Heart left ventricle (tissue), 16 donors: Measurements from ENCODE around the gene FBXW8. TPM values are rescaled to one million over a fixed set of nuclear protein-coding genes. Genes with fewer than 3 reads are reported as not detected.

ENCODE experiments used
- ATAC-seq, 4 donors: fragments of 200-7000 bp; cut with Tn5 transposase; one replicate each; pipeline ENCODE4 v1.9.1; 2020 to 2022; ENCODE audit warnings: moderate library complexity in 4 of 4, mild to moderate bottlenecking in 3 of 4, moderate number of reproducible peaks in 1 of 4
- DNase-seq, 5 donors: peaks; one replicate each; pipeline ENCODE4 v3.0.0-alpha.2; 2020
- H3K27ac ChIP-seq, 12 donors: fragments of 200-600 bp; sonication (generic) in 4 of 12; one replicate each; pipeline versions ENCODE4 v1.5.0 to v1.8.0; 2016 to 2022; ENCODE audit warnings: mild to moderate bottlenecking in 2 of 12
- H3K27me3 ChIP-seq, 9 donors: fragments of 200-600 bp; sonication (generic) in 2 of 9; one replicate each; pipeline versions ENCODE4 v1.5.1 to v1.8.0; 2016 to 2022; ENCODE audit warnings: mild to moderate bottlenecking in 3 of 9
- H3K36me3 ChIP-seq, 9 donors: fragments of 200-600 bp; sonication (generic) in 2 of 9; one replicate each; pipeline versions ENCODE4 v1.5.0 to v1.8.0; 2018 to 2022; ENCODE audit warnings: mild to moderate bottlenecking in 2 of 9
- H3K4me1 ChIP-seq, 12 donors: fragments of 200-600 bp; sonication (generic) in 4 of 12; one replicate each; pipeline versions ENCODE4 v1.5.0 to v1.8.0; 2016 to 2022; ENCODE audit warnings: mild to moderate bottlenecking in 3 of 12
- H3K4me3 ChIP-seq, 12 donors: fragments of 200-600 bp; sonication (generic) in 4 of 12; one replicate each; pipeline versions ENCODE4 v1.5.0 to v1.8.0; 2017 to 2022; ENCODE audit warnings: mild to moderate bottlenecking in 9 of 12, moderate library complexity in 4 of 12
- H3K9me3 ChIP-seq, 12 donors: fragments of 200-600 bp; sonication (generic) in 4 of 12; one replicate each; pipeline versions ENCODE4 v1.5.0 to v1.8.0; 2016 to 2022; ENCODE audit warnings: mild to moderate bottlenecking in 1 of 12
- CTCF ChIP-seq, 12 donors: fragments of 200-600 bp; sonication (generic) in 4 of 12; IDR thresholded peaks; one replicate each; pipeline versions ENCODE4 v1.5.0 to v1.8.0; 2018 to 2022; ENCODE audit warnings: antibody characterized with exemption in 12 of 12, mild to moderate bottlenecking in 5 of 12
- POLR2A ChIP-seq, 2 donors: fragments of 450-650 bp; IDR thresholded peaks; one replicate each; pipeline ENCODE4 v1.6.1; 2017; ENCODE audit warnings: antibody characterized with exemption in 2 of 2, mild to moderate bottlenecking in 2 of 2, moderate library complexity in 2 of 2
- WGBS, 4 donors: extraction: QIAGEN DNeasy Blood & Tissue Kit in 2 of 4; methylation state at CpG; one replicate each; pipeline versions ENCODE4 v1.1.5 to v1.1.7; 2013 to 2018; 5-methylcytosine and 5-hydroxymethylcytosine counted together
- intact Hi-C, 10 donors: fragments of 100-400 bp; cut with DNase I; formaldehyde crosslinking; loops; one replicate each; pipeline versions ENCODE4 v1.11.1 to v1.14.2; 2022
- polyA plus RNA-seq, 2 donors: library from polyadenylated mRNA; stranded (reverse); fragments of 200-250 nt; gene quantifications; one replicate each; pipeline ENCODE4 v1.2.3, GENCODE V29; 2013
- total RNA-seq, 9 donors: library from RNA; depleted of rRNA in 2 of 9; stranded (reverse); fragments of >200 nt in 2 of 9; fragmentation: NEBNext Ultra II Directional in 3 of 9; extraction: Animal tissue kit (Norgen Biotek cat#: 25700) in 3 of 9; gene quantifications; one replicate each; pipeline versions ENCODE4 v1.1.0 to v1.2.4, GENCODE V29; 2016 to 2023
- donor health status: ischemic (EF 13 %, LVEDD 7.1; RV severe dilation, severe dysfunction).
- donor health status: healthy with polysubstance abuse.
- donor health status: DM: no; HTN: yes; CAD: no.
- donor health status: DM: no; HTN: no; CAD: no.
- donor health status: ischemic (EF 25% LVEDD 6.9; RV normal size, moderate dysfunction).
- donor health status: ischemic (EF 25% LVEDD 5.7; RV mildly dilated, moderate dysfunction).
- donor health status: healthy.
- donor health status: DM: yes; HTN: yes; CAD: no.
- donor health status: ischemic (EF 35%, LVEDD 5.7; RV mildly dilated, moderate dysfunction).
- donor health status: nonischemic (EF 11% LVEDD 7.7; RV severe dilation, severe dysfunction).
- donor health status: DM: yes; HTN: yes; CAD: no.
- donor health status: PGD.
- donor health status: ischemic (EF 29% LVEDD 5.4; RV normal size, mild dysfunction).
- donor health status: nonischemic (EF 23%, LVEDD 6.1; RV moderate dilation, normal function).

Gene FBXW8
- total and polyA plus RNA-seq, 11 donors, result 2.4 to 9.7 (median 7.0) TPM

- Histone ChIP-seq H3K27ac (peak overlapping the region in 3 of 12 donors; percentile 11 to 42 (median 13)), H3K4me3 (no peak overlapping the region), H3K27me3 (no peaks in the 10 kb centered on the region), H3K9me3 (no peaks in the 10 kb centered on the region), H3K4me1 (peaks cover 0 to 40% (median 10%) of the 10 kb centered on the region in 12 donors), H3K36me3 (peaks cover 0 to 5% (median 0%) of the 10 kb centered on the region in 9 donors)
- DNase-seq (peak in 1 of 5 donors; percentile 51), ATAC-seq (no peak)
- 82 to 90% (median 89%) methylated on average over 19 of the region's 19 CpGs for WGBS, 4 donors
- TF ChIP-seq CTCF (IDR thresholded peaks at IDR 0.05), result no peak
- TF ChIP-seq POLR2A (IDR thresholded peaks at IDR 0.05), result no peak
- intact Hi-C loops, result no loop called here
Observed at GRCh38 chr12:117039891-117040309, 129.2 kb downstream of the FBXW8 start.

GRCh38 chr12:117040496-117040895 is 129.7 kb downstream of the FBXW8 start:
- H3K27ac ChIP-seq, result peak overlapping the region in 3 of 12 donors; percentile 11 to 42 (median 13)
- H3K36me3 ChIP-seq, result peaks cover 0 to 5% (median 0%) of the 10 kb centered on the region in 9 donors
- DNase-seq (peak in 2 of 5 donors; percentile 26 to 38), ATAC-seq (no peak)
- H3K9me3 ChIP-seq, result no peaks in the 10 kb centered on the region
- TF ChIP-seq CTCF (IDR thresholded peaks at IDR 0.05) (no peak), POLR2A (IDR thresholded peaks at IDR 0.05) (no peak)
- H3K4me1 ChIP-seq, result peaks cover 0 to 44% (median 13%) of the 10 kb centered on the region in 12 donors
- H3K27me3 ChIP-seq, result no peaks in the 10 kb centered on the region
- WGBS, 4 donors, result 74 to 78% (median 76%) methylated on average over 13 of the region's 13 CpGs
- intact Hi-C loops, result no loop called here
- H3K4me3 ChIP-seq, result no peak overlapping the region

- no peaks in the 10 kb centered on the region for H3K9me3 ChIP-seq
- H3K4me1 ChIP-seq, result peaks cover 0 to 41% (median 17%) of the 10 kb centered on the region in 12 donors
- H3K36me3 ChIP-seq, result peaks cover 0 to 5% (median 0%) of the 10 kb centered on the region in 9 donors
- no peak overlapping the region for H3K4me3 ChIP-seq
- peak overlapping the region in 6 of 12 donors; percentile 54 to 78 (median 62) for H3K27ac ChIP-seq
- ATAC-seq, result no peak
- H3K27me3 ChIP-seq, result no peaks in the 10 kb centered on the region
- TF ChIP-seq POLR2A (IDR thresholded peaks at IDR 0.05) (no peak), CTCF (IDR thresholded peaks at IDR 0.05) (no peak)
- 91 to 95% (median 92%) methylated on average over 11 of the region's 11 CpGs for WGBS, 4 donors
- DNase-seq, result peak in 1 of 5 donors; percentile 11
- intact Hi-C loops, result no loop called here
Observed at GRCh38 chr12:117041798-117042170, 131.0 kb downstream of the FBXW8 start.

- Histone ChIP-seq H3K36me3 (peaks cover 0 to 9% (median 0%) of the 10 kb centered on the region in 9 donors), H3K27me3 (no peaks in the 10 kb centered on the region), H3K4me3 (no peak overlapping the region), H3K4me1 (peaks cover 0 to 41% (median 17%) of the 10 kb centered on the region in 12 donors), H3K9me3 (no peaks in the 10 kb centered on the region), H3K27ac (peak overlapping the region in 8 of 12 donors; percentile 28 to 78 (median 58))
- TF ChIP-seq POLR2A (IDR thresholded peaks at IDR 0.05) (no peak), CTCF (IDR thresholded peaks at IDR 0.05) (no peak)
- DNase-seq (peak in 1 of 5 donors; percentile 73), ATAC-seq (peak in 3 of 4 donors; percentile 76 to 85 (median 78))
- intact Hi-C loops, result no loop called here
- 64 to 77% (median 68%) methylated on average over 16 to 23 of the region's 23 CpGs for WGBS, 4 donors
Observed at GRCh38 chr12:117042171-117042842, 131.6 kb downstream of the FBXW8 start.
